Kidney (tissue), 14 donors: ENCODE measurements around the gene DNAJC27. TPM values are rescaled to one million over a fixed set of nuclear protein-coding genes. Genes with fewer than 3 reads are reported as not detected.

Source experiments
- DNase-seq, 5 donors: peaks; one replicate each; pipeline ENCODE4 v3.0.0-alpha.2; 2013 to 2020
- FAIRE-seq: peaks from 2 replicates; lab custom pipeline; 2012; peaks lifted over from hg19 to GRCh38; lab: Jason Lieb, UNC
- H3K27ac ChIP-seq, 2 donors: one replicate each; pipeline ENCODE4 v1.7.0; 2013; ENCODE audit warnings: low read depth in 2 of 2, low read length in 2 of 2, inconsistent platforms in 1 of 2
- H3K27me3 ChIP-seq: one replicate; pipeline ENCODE4 v1.7.1; 2013; ENCODE audit warnings: low read length, inconsistent platforms; ENCODE audit not compliant: control insufficient read depth, insufficient read depth
- H3K36me3 ChIP-seq, 3 donors: one replicate each; pipeline versions ENCODE4 v1.7.0 to v1.7.1; 2013; ENCODE audit warnings: low read length in 3 of 3, control low read depth in 1 of 3, inconsistent platforms in 1 of 3; ENCODE audit not compliant: insufficient read depth in 3 of 3, control insufficient read depth in 2 of 3
- H3K4me1 ChIP-seq, 3 donors: one replicate each; pipeline versions ENCODE4 v1.7.0 to v1.7.1; 2013; ENCODE audit warnings: low read length in 3 of 3, inconsistent platforms in 1 of 3, low read depth in 1 of 3; ENCODE audit not compliant: control insufficient read depth in 2 of 3, insufficient read depth in 2 of 3
- H3K4me3 ChIP-seq, 3 donors: one replicate each; pipeline versions ENCODE4 v1.7.0 to v1.8.1; 2013; ENCODE audit warnings: low read length in 3 of 3, control low read depth in 1 of 3, inconsistent platforms in 1 of 3
- H3K9ac ChIP-seq, 3 donors: one replicate each; pipeline versions ENCODE4 v1.7.0 to v1.7.1; 2013; ENCODE audit warnings: low read length in 3 of 3, control low read depth in 1 of 3, inconsistent platforms in 1 of 3
- H3K9me3 ChIP-seq, 3 donors: one replicate each; pipeline versions ENCODE4 v1.7.0 to v1.7.1; 2013; ENCODE audit warnings: low read length in 3 of 3, control low read depth in 1 of 3, inconsistent platforms in 1 of 3; ENCODE audit not compliant: control insufficient read depth in 2 of 3, insufficient read depth in 1 of 3
- intact Hi-C: fragments of 100-400 bp; cut with DNase I; formaldehyde crosslinking; loops from one replicate; pipeline ENCODE4 v1.11.1; 2022
- polyA plus RNA-seq: library from polyadenylated mRNA; stranded (reverse); fragments of 350-450 nt; fragmentation: Illumina TruSeq; extraction: RNeasy Lipid Tissue Mini Kit (QIAGEN cat#74804); gene quantifications from one replicate; pipeline ENCODE4 v1.2.3, GENCODE V29; 2014; ENCODE audit warnings: low read depth, low replicate concordance; ENCODE audit not compliant: insufficient read depth
- total RNA-seq: library from RNA; stranded (reverse); fragmentation: NEBNext Ultra II Directional; extraction: Animal tissue kit (Norgen Biotek cat#: 25700); gene quantifications from one replicate; pipeline ENCODE4 v1.2.1, GENCODE V29; 2021
- TF ChIP-seq, protein P1 (sequence below): IDR thresholded peaks from 3 replicates; pipeline ENCODE4 v1.5.1; 2012; ENCODE audit warnings: mild to moderate bottlenecking, moderate library complexity, borderline replicate concordance; ENCODE audit not compliant: insufficient read depth; ENCODE audit errors: extremely low read depth
- donor health status: control.
- donor health status: control.
- donor health status: control.
- donor health status: control.
- donor health status: control.
- donor health status: DM: yes; HTN: yes; CAD: no.
- donor health status: Normal renal cell carcinoma (clear cell type).

The DNAJC27 gene
- total and polyA plus RNA-seq, 2 donors from 2014 or later: 3.2 to 11.4 TPM

GRCh38 chr2:24957976-24958375, 13.8 kb downstream of the DNAJC27 start:
- Histone ChIP-seq H3K4me1 (no peaks in the 10 kb centered on the region), H3K9ac (no peak overlapping the region), H3K27ac (no peak overlapping the region), H3K27me3 (no peaks in the 10 kb centered on the region), H3K4me3 (no peak overlapping the region), H3K9me3 (peaks cover 0 to 2% (median 0%) of the 10 kb centered on the region in 3 donors), H3K36me3 (peaks cover 26 to 43% (median 28%) of the 10 kb centered on the region in 3 donors)
- DNase-seq: no peak
- no peak for FAIRE-seq
- intact Hi-C loops: no loop called here
- TF ChIP-seq, protein P1, sequence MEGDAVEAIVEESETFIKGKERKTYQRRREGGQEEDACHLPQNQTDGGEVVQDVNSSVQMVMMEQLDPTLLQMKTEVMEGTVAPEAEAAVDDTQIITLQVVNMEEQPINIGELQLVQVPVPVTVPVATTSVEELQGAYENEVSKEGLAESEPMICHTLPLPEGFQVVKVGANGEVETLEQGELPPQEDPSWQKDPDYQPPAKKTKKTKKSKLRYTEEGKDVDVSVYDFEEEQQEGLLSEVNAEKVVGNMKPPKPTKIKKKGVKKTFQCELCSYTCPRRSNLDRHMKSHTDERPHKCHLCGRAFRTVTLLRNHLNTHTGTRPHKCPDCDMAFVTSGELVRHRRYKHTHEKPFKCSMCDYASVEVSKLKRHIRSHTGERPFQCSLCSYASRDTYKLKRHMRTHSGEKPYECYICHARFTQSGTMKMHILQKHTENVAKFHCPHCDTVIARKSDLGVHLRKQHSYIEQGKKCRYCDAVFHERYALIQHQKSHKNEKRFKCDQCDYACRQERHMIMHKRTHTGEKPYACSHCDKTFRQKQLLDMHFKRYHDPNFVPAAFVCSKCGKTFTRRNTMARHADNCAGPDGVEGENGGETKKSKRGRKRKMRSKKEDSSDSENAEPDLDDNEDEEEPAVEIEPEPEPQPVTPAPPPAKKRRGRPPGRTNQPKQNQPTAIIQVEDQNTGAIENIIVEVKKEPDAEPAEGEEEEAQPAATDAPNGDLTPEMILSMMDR: no peak

DNA sequence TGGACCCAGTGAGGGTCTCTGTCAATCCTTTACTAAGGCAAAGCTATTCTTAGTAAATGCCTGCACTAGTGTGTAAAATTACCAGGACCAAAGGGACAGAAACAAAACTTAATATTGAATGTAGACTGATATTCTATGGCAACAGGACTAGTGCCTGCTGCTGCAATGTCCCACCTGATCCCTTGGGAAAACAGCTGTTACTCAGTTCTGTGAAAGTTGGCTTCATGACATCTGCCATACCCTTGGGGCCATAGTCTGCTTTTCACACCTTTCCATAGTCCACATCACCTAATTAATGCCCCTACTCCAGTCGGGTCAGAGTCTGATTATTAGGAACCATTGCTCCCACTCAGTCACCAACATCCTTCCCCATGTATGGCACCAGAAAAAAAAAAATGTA, 14.5 kb downstream of the DNAJC27 start:
- Histone ChIP-seq H3K36me3 (peaks cover 24 to 43% (median 28%) of the 10 kb centered on the region in 3 donors), H3K4me1 (no peaks in the 10 kb centered on the region), H3K4me3 (no peak overlapping the region), H3K27me3 (no peaks in the 10 kb centered on the region), H3K27ac (no peak overlapping the region), H3K9me3 (peaks cover 0 to 2% (median 0%) of the 10 kb centered on the region in 3 donors), H3K9ac (no peak overlapping the region)
- intact Hi-C loops: no loop called here
- TF ChIP-seq, protein P1: no peak
- DNase-seq: no peak
- no peak for FAIRE-seq

GRCh38 chr2:24955921-24956320, 15.8 kb downstream of the DNAJC27 start:
- DNase-seq (no peak), FAIRE-seq (no peak)
- Histone ChIP-seq H3K9ac (no peak overlapping the region), H3K27ac (no peak overlapping the region), H3K4me3 (no peak overlapping the region), H3K4me1 (no peaks in the 10 kb centered on the region), H3K9me3 (peaks cover 0 to 2% (median 0%) of the 10 kb centered on the region in 3 donors), H3K36me3 (peaks cover 24 to 42% (median 32%) of the 10 kb centered on the region in 3 donors), H3K27me3 (no peaks in the 10 kb centered on the region)
- TF ChIP-seq, protein P1: no peak
- intact Hi-C loops: no loop called here

- no peak for DNase-seq
- no peaks in the 10 kb centered on the region for H3K4me1 ChIP-seq
- H3K9ac ChIP-seq: no peak overlapping the region
- peaks cover 22 to 39% (median 29%) of the 10 kb centered on the region in 3 donors for H3K36me3 ChIP-seq
- no peak overlapping the region for H3K4me3 ChIP-seq
- TF ChIP-seq, protein P1: no peak
- intact Hi-C loops: no loop called here
- H3K9me3 ChIP-seq: peaks cover 0 to 2% (median 0%) of the 10 kb centered on the region in 3 donors
- H3K27ac ChIP-seq: no peak overlapping the region
- no peak for FAIRE-seq
- H3K27me3 ChIP-seq: no peaks in the 10 kb centered on the region
Measured at GRCh38 chr2:24955232-24955631, 16.5 kb downstream of the DNAJC27 start.
